LNCAP (cell line): Measurements from ENCODE around the gene NUMBL.

ENCODE experiments used
- CTCF ChIP-seq: fragments of 450-650 bp; IDR thresholded peaks from 2 replicates; pipeline ENCODE4 v1.5.1; 2017; ENCODE audit warnings: mild to moderate bottlenecking

Gene NUMBL

GRCh38 chr19:40616941-40617340, 73.5 kb downstream of the NUMBL start:
- TF ChIP-seq CTCF = no peak

GRCh38 chr19:40616178-40616577, 74.3 kb downstream of the NUMBL start:
- TF ChIP-seq CTCF = no peak
